OCI-LY3 (cell line): ENCODE data around the gene PRR7.

Experiments used
- H2AFZ ChIP-seq: fragments of 200-600, 300-600 bp; shearing (Covaris generic); 2 replicates; pipeline ENCODE4 v1.6.0; 2014; ENCODE audit warnings: antibody characterized with exemption, low read depth, low read length
- H3K27ac ChIP-seq: fragments of 200-600, 300-600 bp; sonication (generic); 2 replicates; pipeline ENCODE4 v1.5.1; 2014; ENCODE audit warnings: mild to moderate bottlenecking, low read length, moderate library complexity, mixed read lengths
- H3K27me3 ChIP-seq: fragments of 200-600, 300-600 bp; sonication (generic); 2 replicates; pipeline ENCODE4 v1.6.1; 2014; ENCODE audit warnings: low read depth, low read length, mixed read lengths
- H3K36me3 ChIP-seq: fragments of 200-600, 300-600 bp; sonication (generic); replicated peaks from 2 replicates; pipeline ENCODE3; 2014; ENCODE audit warnings: low read depth, low read length, mixed read lengths
- H3K4me1 ChIP-seq: fragments of 300-600, 200-600 bp; sonication (generic); 2 replicates; pipeline ENCODE4 v1.6.1; 2014; ENCODE audit warnings: low read length, mixed read lengths
- H3K4me2 ChIP-seq: fragments of 200-600, 300-600 bp; sonication (generic); 2 replicates; pipeline ENCODE4 v1.6.1; 2014; ENCODE audit warnings: low read length, mixed read lengths
- H3K4me3 ChIP-seq: fragments of 300-600, 200-600 bp; sonication (generic); 2 replicates; pipeline ENCODE4 v1.5.1; 2014; ENCODE audit warnings: antibody characterized with exemption, mild to moderate bottlenecking, low read length, moderate library complexity
- H3K79me2 ChIP-seq: fragments of 300-600, 200-600 bp; shearing (Covaris generic); 2 replicates; pipeline ENCODE4 v1.6.1; 2014; ENCODE audit warnings: mild to moderate bottlenecking, low read length, mixed read lengths
- H3K9ac ChIP-seq: fragments of 300-600, 200-600 bp; shearing (Covaris generic); 2 replicates; pipeline ENCODE4 v1.6.0; 2014; ENCODE audit warnings: mild to moderate bottlenecking, low read length, moderate library complexity
- H3K9me3 ChIP-seq: fragments of 200-600, 300-600 bp; shearing (Covaris generic); 2 replicates; pipeline ENCODE4 v1.6.1; 2014; ENCODE audit warnings: low read length, mixed read lengths; ENCODE audit not compliant: insufficient read depth
- H4K20me1 ChIP-seq: fragments of 200-600, 300-600 bp; sonication (generic); 2 replicates; pipeline ENCODE4 v1.6.1; 2016; ENCODE audit warnings: low read length, mixed read lengths; ENCODE audit not compliant: insufficient read depth
- EZH2phosphoT487 ChIP-seq: fragments of 200-600 bp; shearing (Covaris generic); IDR thresholded peaks from 2 replicates; pipeline ENCODE4 v1.6.1; 2018; ENCODE audit warnings: antibody characterized with exemption, mixed run types, low read depth
- TF ChIP-seq, protein P1 (sequence below): fragments of 200-600, 300-600 bp; sonication (generic); IDR thresholded peaks from 2 replicates; pipeline ENCODE4 v1.5.1; 2014; ENCODE audit warnings: antibody characterized with exemption, low read length, low read depth

PRR7 gene

DNA sequence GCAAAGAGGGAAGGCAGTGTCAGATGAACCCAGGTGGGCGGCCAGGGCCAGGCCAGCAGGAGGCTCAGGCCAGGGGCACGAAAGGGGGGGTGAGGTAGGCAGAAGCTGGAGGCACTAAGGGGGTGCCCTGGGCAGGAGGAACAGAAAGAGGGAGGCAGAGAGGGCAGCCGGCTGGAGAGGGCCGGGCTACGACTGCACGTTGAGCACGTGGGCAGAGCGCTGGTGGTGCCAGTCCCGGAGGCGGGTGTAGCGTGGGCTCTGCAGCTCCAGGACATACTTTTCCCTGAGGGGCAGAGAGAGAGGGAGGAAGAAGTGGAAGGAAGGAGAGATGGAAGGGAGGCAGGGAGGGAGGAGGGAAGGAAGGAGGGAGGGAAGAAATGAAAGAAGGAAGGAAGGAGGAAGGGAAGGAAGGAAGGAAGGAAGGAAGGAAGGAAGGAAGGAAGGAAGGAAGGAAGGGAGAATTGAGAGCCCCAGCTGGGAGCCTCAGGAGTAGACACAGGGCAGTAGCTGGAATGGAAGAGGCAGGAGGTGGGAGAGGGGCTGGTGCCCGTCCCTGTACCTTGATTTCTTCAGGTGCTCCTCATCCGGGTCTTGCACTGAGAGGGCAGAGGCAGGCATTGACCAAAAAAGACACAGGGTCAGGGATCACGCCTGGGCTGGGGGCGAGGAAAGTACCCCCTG, 43.8 kb downstream of the PRR7 start:
- Histone ChIP-seq H3K9me3 (no peaks in the 10 kb centered on the region), H3K36me3 (no peaks in the 10 kb centered on the region), H4K20me1 (no peaks in the 10 kb centered on the region; the same call in 1 of the 2 replicates), H3K4me1 (peaks cover 34% of the 10 kb centered on the region), H3K4me2 (no peak overlapping the region), H3K27ac (no peak overlapping the region), H3K79me2 (no peaks in the 10 kb centered on the region), H3K27me3 (no peaks in the 10 kb centered on the region), H3K4me3 (no peak overlapping the region), H2AFZ (no peak overlapping the region), H3K9ac (no peak overlapping the region)
- TF ChIP-seq, protein P1, sequence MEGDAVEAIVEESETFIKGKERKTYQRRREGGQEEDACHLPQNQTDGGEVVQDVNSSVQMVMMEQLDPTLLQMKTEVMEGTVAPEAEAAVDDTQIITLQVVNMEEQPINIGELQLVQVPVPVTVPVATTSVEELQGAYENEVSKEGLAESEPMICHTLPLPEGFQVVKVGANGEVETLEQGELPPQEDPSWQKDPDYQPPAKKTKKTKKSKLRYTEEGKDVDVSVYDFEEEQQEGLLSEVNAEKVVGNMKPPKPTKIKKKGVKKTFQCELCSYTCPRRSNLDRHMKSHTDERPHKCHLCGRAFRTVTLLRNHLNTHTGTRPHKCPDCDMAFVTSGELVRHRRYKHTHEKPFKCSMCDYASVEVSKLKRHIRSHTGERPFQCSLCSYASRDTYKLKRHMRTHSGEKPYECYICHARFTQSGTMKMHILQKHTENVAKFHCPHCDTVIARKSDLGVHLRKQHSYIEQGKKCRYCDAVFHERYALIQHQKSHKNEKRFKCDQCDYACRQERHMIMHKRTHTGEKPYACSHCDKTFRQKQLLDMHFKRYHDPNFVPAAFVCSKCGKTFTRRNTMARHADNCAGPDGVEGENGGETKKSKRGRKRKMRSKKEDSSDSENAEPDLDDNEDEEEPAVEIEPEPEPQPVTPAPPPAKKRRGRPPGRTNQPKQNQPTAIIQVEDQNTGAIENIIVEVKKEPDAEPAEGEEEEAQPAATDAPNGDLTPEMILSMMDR = no peak
- no peak for TF ChIP-seq EZH2phosphoT487

GRCh38 chr5:177490992-177491391, 44.4 kb downstream of the PRR7 start:
- no peak overlapping the region for H3K4me3 ChIP-seq
- H3K9me3 ChIP-seq = no peaks in the 10 kb centered on the region
- no peaks in the 10 kb centered on the region for H3K79me2 ChIP-seq
- H3K4me2 ChIP-seq = no peak overlapping the region
- TF ChIP-seq, protein P1 = no peak
- no peak for TF ChIP-seq EZH2phosphoT487
- H3K27me3 ChIP-seq = no peaks in the 10 kb centered on the region; the same call in 1 of the 2 replicates
- H2AFZ ChIP-seq = no peak overlapping the region
- H3K4me1 ChIP-seq = peaks cover 39% of the 10 kb centered on the region
- no peaks in the 10 kb centered on the region for H3K36me3 ChIP-seq
- no peak overlapping the region for H3K9ac ChIP-seq
- H3K27ac ChIP-seq = no peak overlapping the region
- no peaks in the 10 kb centered on the region; the same call in 1 of the 2 replicates for H4K20me1 ChIP-seq

GRCh38 chr5:177491429-177491945, 44.9 kb downstream of the PRR7 start:
- H3K36me3 ChIP-seq = no peaks in the 10 kb centered on the region
- no peak overlapping the region for H2AFZ ChIP-seq
- no peak overlapping the region for H3K4me3 ChIP-seq
- H3K4me2 ChIP-seq = no peak overlapping the region
- TF ChIP-seq, protein P1 = peak; percentile 44
- no peak for TF ChIP-seq EZH2phosphoT487
- peaks cover 44% of the 10 kb centered on the region for H3K4me1 ChIP-seq
- H3K27ac ChIP-seq = no peak overlapping the region
- no peaks in the 10 kb centered on the region for H3K79me2 ChIP-seq
- peaks cover 3% of the 10 kb centered on the region; the same call in 1 of the 2 replicates for H3K27me3 ChIP-seq
- H3K9ac ChIP-seq = no peak overlapping the region
- no peaks in the 10 kb centered on the region for H3K9me3 ChIP-seq
- no peaks in the 10 kb centered on the region; the same call in 1 of the 2 replicates for H4K20me1 ChIP-seq

DNA sequence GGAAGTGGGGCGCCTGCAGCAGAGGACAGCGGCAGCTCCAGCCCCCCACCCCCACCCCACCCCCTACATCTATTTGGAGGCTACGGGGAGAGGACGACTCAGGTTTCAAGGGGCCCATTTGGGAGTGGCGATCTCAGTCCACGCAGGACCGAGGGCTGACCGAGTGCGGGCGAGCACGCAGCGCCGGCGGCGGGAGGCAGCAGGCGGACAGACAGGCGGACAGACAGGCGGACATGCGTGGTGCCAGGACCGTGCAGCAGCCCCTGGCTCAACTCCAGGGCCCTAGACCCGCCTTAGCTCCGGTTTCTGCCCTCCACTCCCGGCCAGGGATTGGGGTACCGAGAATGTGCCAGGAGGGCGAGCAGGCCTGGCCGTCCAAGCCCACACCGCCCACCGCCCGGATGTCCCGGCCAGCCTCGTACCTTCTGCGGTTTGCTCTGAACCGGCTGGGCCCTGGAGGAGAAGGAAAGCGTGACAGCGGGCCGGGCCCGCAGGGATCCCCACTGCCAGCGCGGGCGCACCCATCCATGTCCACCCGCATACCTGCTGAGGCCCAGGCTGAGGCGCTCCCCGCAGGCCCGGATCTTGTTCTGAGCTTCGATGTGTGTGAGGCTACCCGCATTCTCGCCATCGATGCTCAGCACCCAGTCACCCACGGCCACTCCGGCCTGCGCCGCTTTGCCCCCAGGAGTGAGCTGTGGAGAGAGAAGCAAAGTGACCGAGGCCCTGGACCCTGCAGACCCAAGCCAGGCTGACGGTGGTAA, 45.6 kb downstream of the PRR7 start:
- peaks cover 47% of the 10 kb centered on the region for H3K4me1 ChIP-seq
- no peak overlapping the region for H3K4me3 ChIP-seq
- no peak overlapping the region for H2AFZ ChIP-seq
- H3K4me2 ChIP-seq = no peak overlapping the region
- TF ChIP-seq, protein P1 = no peak
- TF ChIP-seq EZH2phosphoT487 = no peak
- H3K9me3 ChIP-seq = no peaks in the 10 kb centered on the region
- no peaks in the 10 kb centered on the region for H3K36me3 ChIP-seq
- no peak overlapping the region for H3K27ac ChIP-seq
- H3K79me2 ChIP-seq = no peaks in the 10 kb centered on the region
- H3K27me3 ChIP-seq = peaks cover 5% of the 10 kb centered on the region; the same call in 1 of the 2 replicates
- H4K20me1 ChIP-seq = no peaks in the 10 kb centered on the region; the same call in 1 of the 2 replicates
- no peak overlapping the region for H3K9ac ChIP-seq
